ENCODE data around the gene TLX2.

DNA sequence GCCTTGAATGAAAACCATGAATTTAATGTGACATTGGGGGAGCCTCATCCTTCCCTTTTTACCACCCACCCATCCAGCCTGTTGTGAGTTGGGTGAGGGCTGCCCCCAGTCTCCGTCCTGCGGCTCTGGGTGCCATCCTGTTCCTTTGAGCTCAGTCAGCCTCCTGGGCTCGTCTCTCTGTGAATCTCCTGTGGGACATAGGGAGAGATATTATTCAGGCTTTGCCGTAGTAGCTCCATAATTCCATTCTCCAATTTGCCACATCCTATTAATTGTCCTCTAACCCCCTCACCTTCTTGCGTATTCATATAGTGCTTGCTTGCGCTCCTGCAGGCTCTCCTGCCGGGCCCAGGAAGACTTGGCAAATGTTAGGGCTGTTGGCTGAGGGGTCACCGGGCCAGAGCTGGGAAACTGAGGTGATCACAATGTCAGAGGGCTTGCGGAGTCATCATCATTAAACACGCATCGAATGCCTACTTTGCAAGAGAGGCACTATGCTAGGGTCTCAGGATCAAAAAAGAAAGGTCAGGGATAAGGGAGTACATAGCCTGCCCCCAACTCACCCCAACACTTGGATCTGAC lies 12.5 kb downstream of the TLX2 start:
- TF ChIP-seq, protein P1, sequence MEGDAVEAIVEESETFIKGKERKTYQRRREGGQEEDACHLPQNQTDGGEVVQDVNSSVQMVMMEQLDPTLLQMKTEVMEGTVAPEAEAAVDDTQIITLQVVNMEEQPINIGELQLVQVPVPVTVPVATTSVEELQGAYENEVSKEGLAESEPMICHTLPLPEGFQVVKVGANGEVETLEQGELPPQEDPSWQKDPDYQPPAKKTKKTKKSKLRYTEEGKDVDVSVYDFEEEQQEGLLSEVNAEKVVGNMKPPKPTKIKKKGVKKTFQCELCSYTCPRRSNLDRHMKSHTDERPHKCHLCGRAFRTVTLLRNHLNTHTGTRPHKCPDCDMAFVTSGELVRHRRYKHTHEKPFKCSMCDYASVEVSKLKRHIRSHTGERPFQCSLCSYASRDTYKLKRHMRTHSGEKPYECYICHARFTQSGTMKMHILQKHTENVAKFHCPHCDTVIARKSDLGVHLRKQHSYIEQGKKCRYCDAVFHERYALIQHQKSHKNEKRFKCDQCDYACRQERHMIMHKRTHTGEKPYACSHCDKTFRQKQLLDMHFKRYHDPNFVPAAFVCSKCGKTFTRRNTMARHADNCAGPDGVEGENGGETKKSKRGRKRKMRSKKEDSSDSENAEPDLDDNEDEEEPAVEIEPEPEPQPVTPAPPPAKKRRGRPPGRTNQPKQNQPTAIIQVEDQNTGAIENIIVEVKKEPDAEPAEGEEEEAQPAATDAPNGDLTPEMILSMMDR (IDR thresholded peaks at IDR 0.05), result no peak
- TF ChIP-seq POLR2A (IDR thresholded peaks at IDR 0.05), result no peak

Measured in vagina (tissue), 2 donors.